HepG2 (cell line): ENCODE measurements around the gene TTC29. TPM values are rescaled to one million over a fixed set of nuclear protein-coding genes. Genes with fewer than 3 reads are reported as not detected.

Source experiments
- ATAC-seq: fragments of 200-7000 bp; cut with Tn5 transposase; 3 replicates; pipeline ENCODE4 v1.9.1; 2020; ENCODE audit warnings: mild to moderate bottlenecking, moderate library complexity
- BruUV-seq: library from RNA; stranded (reverse); fragments of 400-500 nt; replicated peaks from 2 replicates; lab custom pipeline; 2021; lab: Mats Ljungman, UMichigan
- CTCF ChIA-PET: fragments of 300-600 bp; formaldehyde crosslinking; extraction: SDS; loops from one replicate; lab custom pipeline; 2021; ENCODE audit warnings: low total read pairs, inconsistent platforms, low intra/inter-chr PET ratio; lab: Yijun Ruan, JAX
- POLR2A ChIA-PET: fragments of 350-600 bp; sonication (Branson Sonifier 250); formaldehyde crosslinking; loops from one replicate; lab custom pipeline; 2020; ENCODE audit warnings: antibody characterized with exemption, inconsistent platforms; lab: Yijun Ruan, JAX
- DNase-seq: peaks from one replicate; pipeline ENCODE4 v3.0.0-alpha.2; 2015; ENCODE audit warnings: low spot score
- FAIRE-seq: peaks from 3 replicates; lab custom pipeline; 2011; peaks lifted over from hg19 to GRCh38; lab: Jason Lieb, UNC
- H2AFZ ChIP-seq: one replicate; pipeline ENCODE4 v1.6.1; 2011; ENCODE audit warnings: low read length, inconsistent platforms
- H3K27ac ChIP-seq: fragments of 300-600 bp; 3 replicates; pipeline ENCODE4 v1.8.0; 2011; ENCODE audit warnings: mixed run types, mild to moderate bottlenecking, mixed read lengths, low read length, inconsistent platforms; ENCODE audit not compliant: insufficient read depth; ENCODE audit errors: extremely low read length
- H3K27me3 ChIP-seq, 2 experiments: fragments of 200-600 bp in 1 of 2; 2 replicates in 1 of 2; 3 replicates in 1 of 2; pipeline versions ENCODE4 v1.6.0 to v1.8.0; 2011; ENCODE audit warnings: low read length in 2 of 2, mild to moderate bottlenecking in 2 of 2, moderate library complexity in 2 of 2, inconsistent platforms in 1 of 2; ENCODE audit not compliant: insufficient read depth in 2 of 2, control insufficient read depth in 1 of 2
- H3K36me3 ChIP-seq, 2 experiments: fragments of 200-600 bp in 1 of 2; replicated peaks in 1 of 2; 2 replicates in 1 of 2; 3 replicates in 1 of 2; pipeline versions ENCODE4 v1.5.1 to v1.8.0; 2011; ENCODE audit warnings: low read length in 2 of 2, inconsistent platforms in 1 of 2; ENCODE audit not compliant: insufficient read depth in 2 of 2, control insufficient read depth in 1 of 2
- H3K4me1 ChIP-seq: 2 replicates; pipeline ENCODE4 v1.5.1; 2012; ENCODE audit warnings: low read length, inconsistent platforms; ENCODE audit not compliant: insufficient read depth
- H3K4me2 ChIP-seq: 2 replicates; pipeline ENCODE4 v1.6.0; 2011; ENCODE audit warnings: low read depth, low read length, inconsistent platforms
- H3K4me3 ChIP-seq, 3 experiments: fragments of 200-600 bp in 1 of 3; sonication (generic), shearing (Covaris generic) in 1 of 3; replicated peaks in 1 of 3; 2 replicates each; pipeline ENCODE4 v1.5.1; 2011 to 2016; ENCODE audit warnings: low read length in 3 of 3, inconsistent platforms in 2 of 3, low read depth in 2 of 3, mild to moderate bottlenecking in 2 of 3, control low read depth in 1 of 3, mixed read lengths in 1 of 3; ENCODE audit not compliant: insufficient read depth in 1 of 3
- H3K79me2 ChIP-seq: one replicate; pipeline ENCODE4 v1.6.1; 2011; ENCODE audit warnings: low read length, inconsistent platforms; ENCODE audit not compliant: insufficient read depth
- H3K9ac ChIP-seq: 2 replicates; pipeline ENCODE4 v1.6.0; 2011; ENCODE audit warnings: mild to moderate bottlenecking, low read depth, low read length, inconsistent platforms; ENCODE audit not compliant: insufficient read depth
- H3K9me3 ChIP-seq: 2 replicates; pipeline ENCODE4 v1.5.1; 2012; ENCODE audit warnings: mild to moderate bottlenecking, low read length
- H4K20me1 ChIP-seq: 2 replicates; pipeline ENCODE4 v1.6.0; 2011; ENCODE audit warnings: inconsistent platforms, mild to moderate bottlenecking, low read length, moderate library complexity; ENCODE audit not compliant: insufficient read depth
- ADNP ChIP-seq: sonication (generic); formaldehyde crosslinking; IDR thresholded peaks from 2 replicates; pipeline ENCODE4 v1.4.0; 2020; ENCODE audit warnings: missing genetic modification reagents
- CEBPB ChIP-seq: IDR thresholded peaks from 2 replicates; pipeline ENCODE4 v1.6.1; 2011; ENCODE audit warnings: low read depth, low read length, improper control_type of control experiment, borderline replicate concordance
- ERF ChIP-seq: IDR thresholded peaks from 2 replicates; pipeline ENCODE4 v1.6.1; 2018; ENCODE audit warnings: missing biosample characterization, missing genetic modification reagents
- ETV6 ChIP-seq: sonication (generic); formaldehyde crosslinking; conservative IDR thresholded peaks from 2 replicates; pipeline ENCODE4 v1.4.0; 2020; ENCODE audit warnings: missing genetic modification reagents
- SMARCE1 ChIP-seq: fragments of 450-650 bp; IDR thresholded peaks from 2 replicates; pipeline ENCODE4 v1.6.1; 2017; ENCODE audit warnings: borderline replicate concordance
- U2AF1 ChIP-seq: fragments of 200-400 bp; formaldehyde crosslinking; optimal IDR thresholded peaks from 2 replicates; pipeline ENCODE3; 2017; ENCODE audit warnings: mild to moderate bottlenecking, low read depth, low read length
- ZBTB7A ChIP-seq: sonication (generic); formaldehyde crosslinking; IDR thresholded peaks from 2 replicates; pipeline ENCODE4 v1.8.0; 2022; ENCODE audit warnings: mild to moderate bottlenecking, missing genetic modification reagents
- ZNF33A ChIP-seq: sonication (generic); formaldehyde crosslinking; IDR thresholded peaks from 2 replicates; pipeline ENCODE4 v1.5.1; 2020; ENCODE audit warnings: missing genetic modification reagents, mild to moderate bottlenecking, moderate library complexity, borderline replicate concordance
- WGBS: methylation state at CpG from one replicate; pipeline ENCODE4 v1.1.6; 2017; ENCODE audit warnings: low lambda C conversion rate; 5-methylcytosine and 5-hydroxymethylcytosine counted together
- in situ Hi-C: cut with HindIII; loops from 2 replicates; pipeline ENCODE4 v1.10.0; 2017; ENCODE audit warnings: low pct_unique_long_range_greater_than_20kb; ENCODE audit not compliant: extremely low pct_ligation_motif_present
- intact Hi-C: fragments of 100-400 bp; cut with micrococcal nuclease; formaldehyde crosslinking; loops from one replicate; pipeline ENCODE4 v1.10.0; 2022; ENCODE audit not compliant: unreplicated experiment
- polyA plus RNA-seq, 8 experiments: library from polyadenylated mRNA; depleted of rRNA in 3 of 8; stranded (reverse) in 7 of 8; unstranded in 1 of 8; fragments of >200 nt; fragmentation: Illumina TruSeq in 4 of 8; extraction: Trizol in 4 of 8; gene quantifications; 2 replicates each; pipeline versions ENCODE4 v1.2.1 to v1.2.3, GENCODE V29; 2011 to 2016; ENCODE audit warnings: low read depth in 4 of 8, missing spikeins in 1 of 8, mixed read lengths in 1 of 8; ENCODE audit not compliant: insufficient read depth in 1 of 8
- total RNA-seq, 5 experiments: library from RNA; depleted of rRNA; stranded (reverse); fragments of >200 nt; fragmentation: Illumina TruSeq; extraction: Trizol; gene quantifications; 2 replicates each; pipeline ENCODE4 v1.2.3, GENCODE V29; 2016; ENCODE audit warnings: low read depth in 1 of 5

Gene TTC29
- total and polyA plus RNA-seq, 2 of the 13 experiments (the other 11 are each of a cell fraction or from before 2014, with no cell fraction given), result not detected

DNA sequence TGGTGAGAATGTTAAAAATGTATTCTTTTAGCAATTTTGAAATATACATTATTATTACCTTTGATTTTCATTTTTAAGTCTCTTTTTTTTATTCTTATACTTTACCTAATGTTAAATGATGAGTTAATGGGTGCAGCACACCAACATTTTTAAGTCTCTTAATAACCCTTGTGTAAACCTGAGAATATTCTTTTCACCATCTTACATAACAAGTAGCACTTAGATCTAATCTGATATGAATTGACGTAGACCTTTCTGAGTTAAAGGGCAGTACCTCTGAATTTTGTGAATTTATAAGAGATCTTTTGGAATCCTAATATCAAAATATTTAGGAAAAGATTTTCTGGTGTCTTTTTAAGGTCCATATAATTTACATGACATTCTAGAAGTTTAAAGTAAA, 110.6 kb downstream of the TTC29 start (continued):
- no peak for TF ChIP-seq U2AF1

DNA sequence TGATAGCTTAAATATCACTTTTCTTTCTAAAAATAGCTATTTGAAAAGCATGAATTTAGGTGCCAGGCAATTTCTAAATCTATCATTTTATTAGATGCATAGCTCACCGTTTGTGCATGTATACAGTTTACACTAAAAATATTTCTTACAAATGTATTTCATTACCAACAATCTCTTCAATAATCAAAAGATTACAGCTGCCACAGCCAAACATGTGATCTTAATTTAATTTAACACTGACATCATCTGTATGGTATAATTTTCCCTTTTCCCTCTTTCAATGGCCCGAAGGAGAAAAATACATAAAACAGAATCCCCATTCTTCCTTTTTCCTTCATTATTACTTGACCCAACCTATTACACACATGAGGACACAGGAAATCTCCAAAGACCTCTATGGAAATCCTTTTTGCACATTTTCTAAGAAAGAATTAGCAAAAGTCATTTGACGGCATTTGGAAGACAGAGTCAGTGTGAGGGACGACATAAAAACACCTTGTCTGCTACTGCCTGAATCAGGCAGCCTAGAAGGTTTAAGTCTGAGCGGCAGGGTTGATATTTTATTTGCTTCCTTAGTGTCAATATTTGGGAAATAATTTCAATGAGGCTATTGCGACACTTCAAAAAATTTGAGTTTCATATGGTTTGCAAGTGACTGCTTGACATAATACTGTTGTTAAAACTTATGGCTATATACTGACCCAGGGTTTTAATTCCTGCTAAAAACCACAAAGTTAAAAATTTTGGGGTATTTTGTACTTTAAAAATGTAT, 111.2 kb downstream of the TTC29 start:
- H3K4me2 ChIP-seq, result no peak overlapping the region
- ATAC-seq (no peak), FAIRE-seq (no peak), DNase-seq (no peak)
- 2% methylated on average over 6 of the region's 6 CpGs for WGBS
- no peaks in the 10 kb centered on the region for H3K9me3 ChIP-seq
- ChIA-PET CTCF (no interaction called here), POLR2A (no interaction called here)
- in situ Hi-C loops, result no loop called here
- no peaks in the 10 kb centered on the region for H3K27me3 ChIP-seq
- no peak overlapping the region for H2AFZ ChIP-seq
- no peaks in the 10 kb centered on the region for H3K4me1 ChIP-seq
- H3K36me3 ChIP-seq, result no peaks in the 10 kb centered on the region
- no peak overlapping the region for H3K9ac ChIP-seq
- no peaks in the 10 kb centered on the region for H4K20me1 ChIP-seq
- no peak overlapping the region for H3K4me3 ChIP-seq
- intact Hi-C loops, result no loop called here
- no TSS peak for BruUV-seq
- no peak overlapping the region for H3K27ac ChIP-seq
- TF ChIP-seq ADNP (CRISPR knock-in tag) (no peak), ERF (CRISPR knock-in tag) (no peak), ZBTB7A (CRISPR knock-in tag) (no peak), SMARCE1 (no peak), ETV6 (CRISPR knock-in tag) (no peak), ZNF33A (CRISPR knock-in tag) (no peak), CEBPB (peak; percentile 28; the same call in 1 of the 2 replicates)
- no peaks in the 10 kb centered on the region for H3K79me2 ChIP-seq
